ENCODE measurements around the gene SDF4.

DNA sequence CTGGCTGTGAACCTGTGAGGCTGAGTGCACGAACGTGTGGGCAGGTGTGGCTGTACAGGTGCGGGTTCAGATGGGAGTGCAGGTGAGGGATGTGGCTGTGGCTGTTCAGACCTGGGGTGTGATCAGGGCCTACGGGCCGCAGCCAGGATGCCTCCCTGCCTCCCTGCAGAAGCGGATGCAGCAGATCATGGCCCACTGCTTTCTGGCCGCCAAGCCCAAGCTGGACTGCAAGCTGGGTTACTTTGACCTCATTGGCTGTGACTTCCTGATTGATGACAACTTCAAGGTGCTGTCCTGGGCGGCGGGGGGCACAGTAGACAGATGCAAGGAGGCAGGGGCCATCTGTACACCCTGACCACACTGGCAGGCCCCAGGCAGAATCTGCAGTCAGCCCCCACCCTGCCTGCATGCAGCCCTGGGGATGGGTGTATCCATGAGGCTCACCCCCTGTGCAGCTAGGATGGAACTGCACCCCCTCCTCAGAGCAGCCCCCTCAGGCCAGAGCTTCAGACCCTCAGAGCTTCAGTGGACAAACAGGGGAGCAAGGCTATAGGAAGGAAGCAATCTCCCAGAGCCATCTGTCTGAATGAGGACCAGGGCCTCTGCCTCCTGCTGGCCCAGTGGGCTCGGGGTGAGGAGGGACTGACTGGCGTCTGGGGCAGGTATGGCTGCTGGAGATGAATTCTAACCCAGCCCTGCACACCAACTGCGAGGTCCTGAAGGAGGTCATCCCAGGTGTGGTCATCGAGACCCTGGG is 35.2 kb downstream of the SDF4 start:
- TF ChIP-seq, protein P1, sequence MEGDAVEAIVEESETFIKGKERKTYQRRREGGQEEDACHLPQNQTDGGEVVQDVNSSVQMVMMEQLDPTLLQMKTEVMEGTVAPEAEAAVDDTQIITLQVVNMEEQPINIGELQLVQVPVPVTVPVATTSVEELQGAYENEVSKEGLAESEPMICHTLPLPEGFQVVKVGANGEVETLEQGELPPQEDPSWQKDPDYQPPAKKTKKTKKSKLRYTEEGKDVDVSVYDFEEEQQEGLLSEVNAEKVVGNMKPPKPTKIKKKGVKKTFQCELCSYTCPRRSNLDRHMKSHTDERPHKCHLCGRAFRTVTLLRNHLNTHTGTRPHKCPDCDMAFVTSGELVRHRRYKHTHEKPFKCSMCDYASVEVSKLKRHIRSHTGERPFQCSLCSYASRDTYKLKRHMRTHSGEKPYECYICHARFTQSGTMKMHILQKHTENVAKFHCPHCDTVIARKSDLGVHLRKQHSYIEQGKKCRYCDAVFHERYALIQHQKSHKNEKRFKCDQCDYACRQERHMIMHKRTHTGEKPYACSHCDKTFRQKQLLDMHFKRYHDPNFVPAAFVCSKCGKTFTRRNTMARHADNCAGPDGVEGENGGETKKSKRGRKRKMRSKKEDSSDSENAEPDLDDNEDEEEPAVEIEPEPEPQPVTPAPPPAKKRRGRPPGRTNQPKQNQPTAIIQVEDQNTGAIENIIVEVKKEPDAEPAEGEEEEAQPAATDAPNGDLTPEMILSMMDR (IDR thresholded peaks at IDR 0.05 in 4 of 5, conservative IDR thresholded peaks at IDR 0.05 in 1 of 5), result no peak
- TF ChIP-seq POLR2A (IDR thresholded peaks at IDR 0.05), result no peak

Data from gastrocnemius medialis (tissue), 4 donors.